IgD-negative memory B cell (primary cell): ENCODE data around the gene SIRT2. TPM values are rescaled to one million over a fixed set of nuclear protein-coding genes. Genes with fewer than 3 reads are reported as not detected.

Experiments
- H3K27ac Mint-ChIP-seq, 3 donors: one replicate each; pipeline ENCODE4 v1.8.0; 2020 to 2022; ENCODE audit warnings: mild to moderate bottlenecking in 3 of 3, mixed read lengths in 3 of 3, moderate library complexity in 1 of 3
- H3K27me3 Mint-ChIP-seq: one replicate; pipeline ENCODE4 v1.8.0; 2021; ENCODE audit warnings: mixed read lengths
- H3K36me3 Mint-ChIP-seq: one replicate; pipeline ENCODE4 v1.8.0; 2020; ENCODE audit warnings: mild to moderate bottlenecking, mixed read lengths
- H3K4me1 Mint-ChIP-seq, 3 donors: one replicate each; pipeline ENCODE4 v1.8.0; 2020 to 2022; ENCODE audit warnings: mixed read lengths in 3 of 3, mild to moderate bottlenecking in 1 of 3
- H3K4me3 Mint-ChIP-seq, 4 donors: one replicate each; pipeline ENCODE4 v1.8.0; 2020 to 2022; ENCODE audit warnings: mild to moderate bottlenecking in 4 of 4, mixed read lengths in 4 of 4, moderate library complexity in 3 of 4
- H3K9me3 Mint-ChIP-seq, 3 donors: one replicate each; pipeline ENCODE4 v1.8.0; 2020 to 2021; ENCODE audit warnings: mixed read lengths in 3 of 3, mild to moderate bottlenecking in 1 of 3
- polyA plus RNA-seq: library from polyadenylated mRNA; unstranded; fragments of 300-500 nt; fragmentation: Illumina TruSeq; gene quantifications from one replicate; pipeline ENCODE4 v1.2.3, GENCODE V29; 2021

The SIRT2 gene
- polyA plus RNA-seq, 1 donor from 2014 or later, result 45.5 TPM

DNA sequence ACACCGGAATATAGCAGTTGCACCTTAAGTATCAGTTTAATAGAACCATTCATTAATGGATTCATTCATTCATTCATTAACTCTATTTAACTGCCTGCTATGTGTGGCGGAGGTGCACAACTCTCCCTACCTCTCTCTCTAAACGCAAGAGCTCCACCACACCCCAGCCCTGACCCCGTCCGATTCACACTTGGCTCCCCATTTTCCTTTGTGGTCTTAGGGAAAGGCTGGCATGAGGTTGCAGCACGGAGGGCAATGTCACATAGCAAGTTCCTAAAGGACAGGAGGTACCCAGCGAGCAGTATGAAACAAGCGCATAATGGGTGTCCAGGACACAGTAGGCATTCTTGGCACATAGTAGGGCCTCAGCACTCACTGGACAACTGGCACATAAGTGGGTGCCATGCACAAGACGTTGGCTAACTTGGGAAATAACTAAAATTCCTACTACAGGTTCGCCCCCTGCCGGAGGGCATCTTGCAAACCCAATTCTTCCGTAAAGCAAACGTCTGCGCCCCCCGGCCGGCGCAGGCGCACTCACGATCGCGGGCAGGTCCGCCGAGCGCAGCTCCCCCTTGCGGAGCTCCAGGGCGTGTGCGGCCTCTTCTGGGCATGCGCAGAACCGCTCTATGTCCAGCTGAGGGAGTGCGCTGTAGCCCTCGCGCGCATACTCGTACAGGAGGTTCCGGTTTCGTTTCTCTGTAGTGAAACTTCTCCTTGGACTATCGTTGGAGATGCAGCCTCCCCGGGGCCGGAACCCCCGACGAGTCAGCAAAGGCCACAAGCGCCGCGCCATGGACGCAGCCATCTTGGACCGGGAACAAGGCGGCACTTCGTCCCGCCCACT, 30.7 kb upstream of the SIRT2 start, which contains the start of gene SARS2:
TSS of gene SARS2 (minus strand) at position 835 of the 847 bp plus-strand sequence. CDS start at position 808, 27 bp downstream.
- Mint-ChIP-seq H3K4me3 (peak within 1 kb of the TSS; percentile 93 to 100 (median 98)), H3K9me3 (no peaks in the 10 kb centered on the region), H3K27ac (peak within 1 kb of the TSS; percentile 89 to 99 (median 97)), H3K36me3 (peaks cover 4% of the 10 kb centered on the region), H3K27me3 (no peaks in the 10 kb centered on the region), H3K4me1 (peaks cover 17 to 22% (median 20%) of the 10 kb centered on the region in 3 donors)

DNA sequence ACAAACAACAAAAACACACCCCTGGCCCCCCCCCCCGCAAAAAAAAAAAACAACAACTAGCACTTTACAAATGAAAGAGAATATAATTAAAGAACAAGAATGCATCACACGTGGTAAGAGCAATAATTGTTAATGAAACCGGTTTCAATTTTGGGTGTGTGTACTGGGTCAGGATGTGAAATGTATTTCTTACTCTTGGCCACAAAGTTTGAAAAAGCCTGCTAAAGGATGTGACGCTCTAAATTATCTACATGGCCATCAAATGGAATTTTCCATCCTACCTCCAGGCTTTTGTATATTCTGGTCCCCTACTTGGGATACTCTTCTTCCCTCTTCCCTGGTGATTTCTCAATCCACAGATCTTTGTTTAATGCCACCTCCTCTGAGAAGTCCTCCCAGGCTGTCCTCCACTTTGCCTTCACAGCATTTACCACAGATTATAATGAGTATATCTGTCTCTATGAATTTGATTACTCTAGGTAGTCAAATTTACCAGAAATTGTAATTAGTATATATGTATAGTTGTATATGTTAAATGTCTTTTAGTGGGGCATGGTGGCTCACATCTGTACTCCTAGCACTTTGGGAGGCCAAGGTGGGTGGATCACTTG, 29.1 kb upstream of the SIRT2 start:
- Mint-ChIP-seq H3K27me3 (no peaks in the 10 kb centered on the region), H3K4me3 (peak overlapping the region in 2 of 4 donors; percentile 45 to 62), H3K9me3 (no peaks in the 10 kb centered on the region), H3K27ac (peak overlapping the region; percentile 63 to 89 (median 67)), H3K36me3 (peaks cover 6% of the 10 kb centered on the region), H3K4me1 (peaks cover 17 to 21% (median 20%) of the 10 kb centered on the region in 3 donors)

GRCh38 chr19:38924388-38924787, 25.0 kb upstream of the SIRT2 start:
- Mint-ChIP-seq H3K27me3 (no peaks in the 10 kb centered on the region), H3K4me3 (no peak overlapping the region), H3K4me1 (peaks cover 0 to 3% (median 3%) of the 10 kb centered on the region in 3 donors), H3K36me3 (peaks cover 12% of the 10 kb centered on the region), H3K27ac (peak overlapping the region in 1 of 3 donors; percentile 14), H3K9me3 (no peaks in the 10 kb centered on the region)

DNA sequence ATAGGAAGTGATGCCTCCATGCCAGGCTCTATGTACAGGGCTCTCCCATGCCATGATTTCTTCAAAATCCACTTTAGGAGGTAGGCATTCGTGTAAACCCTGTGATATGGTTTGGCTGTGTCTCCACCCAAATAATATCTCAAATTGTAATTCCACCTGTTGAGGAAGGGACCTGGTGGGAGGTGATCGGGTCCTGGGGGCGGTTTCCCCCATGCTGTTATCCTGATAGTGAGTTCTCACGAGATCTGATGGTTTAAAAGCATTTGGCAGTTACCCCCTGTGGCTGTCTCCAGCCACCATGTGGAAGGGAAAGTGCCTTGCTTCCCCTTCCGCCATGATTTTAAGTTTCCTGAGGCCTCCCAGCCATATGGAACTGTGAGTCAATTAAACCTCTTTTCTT, 23.1 kb upstream of the SIRT2 start:
- Mint-ChIP-seq H3K9me3 (no peaks in the 10 kb centered on the region), H3K27ac (no peak overlapping the region), H3K4me3 (no peak overlapping the region), H3K36me3 (peaks cover 10% of the 10 kb centered on the region), H3K27me3 (no peaks in the 10 kb centered on the region), H3K4me1 (no peaks in the 10 kb centered on the region)

DNA sequence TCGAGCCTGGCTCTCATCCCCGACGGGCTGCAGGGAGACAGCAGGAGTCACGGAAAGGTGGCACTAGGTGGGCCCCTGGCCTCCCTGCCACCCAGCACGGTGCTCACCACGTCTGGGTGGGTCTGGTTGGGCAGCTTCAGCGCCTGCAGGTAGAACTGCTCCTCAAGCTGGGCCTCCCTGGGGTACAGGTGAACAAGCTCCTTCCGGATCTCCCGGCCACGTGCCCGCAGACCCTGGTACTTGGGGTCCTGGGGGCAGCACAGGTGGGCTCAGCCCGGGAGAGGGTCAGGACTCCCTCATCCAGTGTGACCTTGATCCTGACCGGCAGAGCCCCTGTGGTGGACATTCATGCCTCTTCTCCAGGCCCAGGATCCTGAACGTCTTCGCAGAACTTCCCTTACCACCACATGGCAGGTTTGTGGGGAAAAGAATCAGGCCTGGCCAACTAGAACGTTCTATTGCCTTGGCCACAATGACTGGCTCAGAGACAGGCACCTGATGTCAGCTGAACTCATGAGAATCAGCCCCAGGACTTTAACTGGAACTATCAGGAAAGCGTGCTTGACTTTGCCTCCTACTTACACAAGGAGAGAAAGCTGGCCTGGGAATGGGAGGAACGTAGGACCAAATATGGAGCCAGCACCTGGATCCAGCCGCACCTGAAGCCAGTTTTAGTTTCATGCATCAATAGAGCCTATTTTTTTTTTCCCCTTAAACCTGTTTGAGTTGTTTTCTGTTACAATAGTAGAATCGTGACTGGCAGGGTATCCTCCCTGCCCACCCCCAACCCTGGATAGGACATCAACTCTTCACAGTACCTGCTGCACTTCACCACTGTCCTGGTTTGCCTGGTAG, 22.2 kb upstream of the SIRT2 start:
- Mint-ChIP-seq H3K4me1 (no peaks in the 10 kb centered on the region), H3K4me3 (no peak overlapping the region), H3K27ac (no peak overlapping the region), H3K27me3 (no peaks in the 10 kb centered on the region), H3K9me3 (no peaks in the 10 kb centered on the region), H3K36me3 (peaks cover 10% of the 10 kb centered on the region)

DNA sequence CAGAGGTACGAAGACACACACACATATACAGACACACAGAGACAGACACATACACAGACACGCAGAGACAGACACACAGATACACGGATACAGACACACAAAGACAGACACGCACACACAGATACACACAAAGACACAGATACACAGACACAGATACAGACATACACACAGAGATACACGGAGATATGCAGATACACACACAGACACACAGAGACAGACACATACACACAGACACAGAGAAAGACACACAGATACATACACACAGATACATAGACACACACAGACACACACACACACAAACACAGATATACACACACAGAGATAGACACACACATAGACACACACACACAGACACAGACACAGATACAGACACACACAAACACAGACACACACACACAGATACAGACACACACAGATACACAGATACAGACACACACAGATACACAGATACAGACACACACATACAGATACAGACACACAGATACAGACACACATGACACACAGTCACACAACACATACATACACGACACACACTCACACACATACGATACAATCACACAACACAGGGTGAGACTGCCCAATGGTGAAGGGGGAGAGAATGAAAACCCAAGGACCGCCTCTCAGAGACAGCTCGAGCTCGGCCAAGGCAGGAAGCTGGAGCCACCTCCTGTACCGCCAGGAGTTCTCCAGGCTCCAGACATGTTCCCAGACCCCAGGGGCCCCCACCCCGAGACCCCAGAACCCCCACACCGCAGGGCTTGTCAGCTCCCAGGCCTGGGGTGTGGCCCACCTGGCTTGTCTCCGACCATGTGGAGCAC, 21.4 kb upstream of the SIRT2 start:
- Mint-ChIP-seq H3K4me3 (no peak overlapping the region), H3K9me3 (no peaks in the 10 kb centered on the region), H3K4me1 (peaks cover 0 to 2% (median 0%) of the 10 kb centered on the region in 3 donors), H3K27me3 (no peaks in the 10 kb centered on the region), H3K36me3 (peaks cover 11% of the 10 kb centered on the region), H3K27ac (no peak overlapping the region)

- no peak overlapping the region for H3K27ac Mint-ChIP-seq
- no peak overlapping the region for H3K4me3 Mint-ChIP-seq
- peaks cover 0 to 2% (median 0%) of the 10 kb centered on the region in 3 donors for H3K4me1 Mint-ChIP-seq
- peaks cover 11% of the 10 kb centered on the region for H3K36me3 Mint-ChIP-seq
- no peaks in the 10 kb centered on the region for H3K9me3 Mint-ChIP-seq
- H3K27me3 Mint-ChIP-seq, result no peaks in the 10 kb centered on the region
Measured at GRCh38 chr19:38919837-38920601, 20.6 kb upstream of the SIRT2 start.

- Mint-ChIP-seq H3K36me3 (peaks cover 9% of the 10 kb centered on the region), H3K27me3 (no peaks in the 10 kb centered on the region), H3K9me3 (no peaks in the 10 kb centered on the region), H3K4me1 (peaks cover 0 to 2% (median 0%) of the 10 kb centered on the region in 3 donors), H3K27ac (no peak overlapping the region), H3K4me3 (no peak overlapping the region)
Measured at GRCh38 chr19:38918526-38918925, 19.1 kb upstream of the SIRT2 start.

DNA sequence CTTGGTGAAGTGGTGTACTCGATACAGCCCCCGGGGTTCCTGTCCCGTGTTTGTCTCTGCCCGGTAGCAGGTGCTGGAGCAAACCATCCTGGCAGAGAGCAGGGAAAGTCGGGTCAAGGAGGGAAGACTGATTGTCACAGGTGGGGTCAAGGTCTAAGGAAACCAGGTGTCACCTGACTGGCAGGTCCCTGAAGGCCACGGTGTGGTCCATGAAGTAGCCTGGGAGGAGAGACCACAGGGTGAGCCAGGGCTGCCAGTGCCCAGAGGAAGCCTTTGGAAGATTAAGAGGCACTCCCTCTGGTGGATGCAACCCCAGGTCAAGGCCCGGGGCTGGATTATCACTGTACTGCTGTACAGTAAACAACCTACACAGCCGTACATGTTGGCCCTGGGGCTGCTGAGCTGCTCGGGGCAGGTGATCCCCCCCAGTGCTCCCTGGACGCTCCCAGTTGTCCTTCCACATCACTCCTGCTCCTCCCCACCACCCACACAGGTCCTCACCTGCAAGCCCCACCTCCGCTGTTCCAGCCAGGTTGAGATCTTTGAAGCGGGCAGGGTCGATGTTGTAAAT, 18.6 kb upstream of the SIRT2 start:
- no peak overlapping the region for H3K4me3 Mint-ChIP-seq
- H3K36me3 Mint-ChIP-seq, result peaks cover 9% of the 10 kb centered on the region
- no peaks in the 10 kb centered on the region for H3K27me3 Mint-ChIP-seq
- H3K4me1 Mint-ChIP-seq, result peaks cover 0 to 2% (median 0%) of the 10 kb centered on the region in 3 donors
- no peaks in the 10 kb centered on the region for H3K9me3 Mint-ChIP-seq
- no peak overlapping the region for H3K27ac Mint-ChIP-seq

DNA sequence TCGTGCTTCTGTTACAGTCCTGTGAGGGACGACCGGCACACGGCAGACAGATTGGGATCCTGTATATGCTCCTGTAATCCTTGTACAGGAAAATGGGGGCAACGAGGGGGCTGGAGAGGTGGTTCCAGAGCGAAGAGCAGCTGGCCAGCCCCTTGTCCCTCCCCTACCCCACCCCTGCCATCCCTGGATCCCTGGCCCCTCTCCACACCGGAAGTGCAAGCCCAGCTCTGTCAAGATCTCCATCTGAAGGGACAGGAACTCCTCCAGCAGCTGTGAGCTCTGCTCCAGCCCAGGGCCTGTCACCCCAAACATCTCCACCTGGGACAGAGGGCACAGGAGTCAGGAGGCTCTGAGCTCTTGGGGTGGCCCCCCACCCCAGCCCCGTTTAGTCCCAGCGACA, 18.1 kb upstream of the SIRT2 start:
- Mint-ChIP-seq H3K9me3 (no peaks in the 10 kb centered on the region), H3K27ac (no peak overlapping the region), H3K27me3 (no peaks in the 10 kb centered on the region), H3K36me3 (peaks cover 9% of the 10 kb centered on the region), H3K4me3 (no peak overlapping the region), H3K4me1 (peaks cover 0 to 2% (median 2%) of the 10 kb centered on the region in 3 donors)

GRCh38 chr19:38915329-38916321, 16.2 kb upstream of the SIRT2 start:
- H3K27ac Mint-ChIP-seq, result no peak overlapping the region

GRCh38 chr19:38913958-38914357, 14.5 kb upstream of the SIRT2 start:
- H3K27me3 Mint-ChIP-seq, result no peaks in the 10 kb centered on the region
- H3K9me3 Mint-ChIP-seq, result no peaks in the 10 kb centered on the region
- H3K4me3 Mint-ChIP-seq, result no peak overlapping the region
- H3K27ac Mint-ChIP-seq, result no peak overlapping the region
- H3K36me3 Mint-ChIP-seq, result peaks cover 4% of the 10 kb centered on the region
- peaks cover 0 to 2% (median 2%) of the 10 kb centered on the region in 3 donors for H3K4me1 Mint-ChIP-seq

More at GRCh38 chr19:38915329-38916321, 16.2 kb upstream of the SIRT2 start:
- Mint-ChIP-seq H3K36me3 (peaks cover 4% of the 10 kb centered on the region), H3K9me3 (no peaks in the 10 kb centered on the region), H3K4me3 (no peak overlapping the region), H3K27me3 (no peaks in the 10 kb centered on the region), H3K4me1 (peaks cover 0 to 2% (median 2%) of the 10 kb centered on the region in 3 donors)
